ENCODE measurements around the gene TPRN. TPM values are rescaled to one million over a fixed set of nuclear protein-coding genes. Genes with fewer than 3 reads are reported as not detected.

TPRN gene
- total RNA-seq, 1 donor from 2014 or later = 2.8 TPM

- no peak overlapping the region for H3K4me3 ChIP-seq
- TF ChIP-seq CTCF (IDR thresholded peaks at IDR 0.05) = no peak
- no peak overlapping the region for H3K27ac ChIP-seq
- peaks cover 0 to 10% of the 10 kb centered on the region in 2 donors for H3K4me1 ChIP-seq
- intact Hi-C loops (cut with DNase I) = no loop called here
- no peaks in the 10 kb centered on the region for H3K36me3 ChIP-seq
- no peaks in the 10 kb centered on the region for H3K9me3 ChIP-seq
- DNase-seq (ENCODE audit: low spot score in 2 of 2) = no peak
- H3K27me3 ChIP-seq = no peaks in the 10 kb centered on the region
Observed at GRCh38 chr9:137232510-137232909, 32.0 kb upstream of the TPRN start.

GRCh38 chr9:137232101-137232500 is 31.6 kb upstream of the TPRN start:
- no peaks in the 10 kb centered on the region for H3K27me3 ChIP-seq
- intact Hi-C loops (cut with DNase I) = no loop called here

GRCh38 chr9:137231372-137232039 is 31.0 kb upstream of the TPRN start:
- H3K36me3 ChIP-seq = no peaks in the 10 kb centered on the region
- H3K4me1 ChIP-seq = peaks cover 0 to 6% of the 10 kb centered on the region in 2 donors
- H3K4me3 ChIP-seq = no peak overlapping the region
- H3K27ac ChIP-seq = no peak overlapping the region
- H3K27me3 ChIP-seq = no peaks in the 10 kb centered on the region
- no peak for DNase-seq (ENCODE audit: low spot score in 2 of 2)
- H3K9me3 ChIP-seq = no peaks in the 10 kb centered on the region
- no peak for TF ChIP-seq CTCF (IDR thresholded peaks at IDR 0.05)
- intact Hi-C loops (cut with DNase I) = no loop called here

More at GRCh38 chr9:137232101-137232500, 31.6 kb upstream of the TPRN start:
- Histone ChIP-seq H3K4me3 (no peak overlapping the region), H3K4me1 (peaks cover 0 to 10% of the 10 kb centered on the region in 2 donors), H3K27ac (no peak overlapping the region), H3K36me3 (no peaks in the 10 kb centered on the region), H3K9me3 (no peaks in the 10 kb centered on the region)
- TF ChIP-seq CTCF (IDR thresholded peaks at IDR 0.05) = no peak
- DNase-seq (ENCODE audit: low spot score in 2 of 2) = no peak

- Histone ChIP-seq H3K27ac (no peak within 1 kb of the TSS), H3K9me3 (no peaks in the 10 kb centered on the region), H3K36me3 (no peaks in the 10 kb centered on the region), H3K27me3 (no peaks in the 10 kb centered on the region), H3K4me1 (peaks cover 0 to 1% of the 10 kb centered on the region in 2 donors), H3K4me3 (no peak within 1 kb of the TSS)
- DNase-seq (ENCODE audit: low spot score in 2 of 2) = no peak
- no peak for TF ChIP-seq CTCF (IDR thresholded peaks at IDR 0.05)
- intact Hi-C loops (cut with DNase I) = no loop called here
Observed at GRCh38 chr9:137230705-137231371, 30.3 kb upstream of the TPRN start, which contains the start of gene SLC34A3. Gene SLC34A3, plus strand, starts transcription at chr9:137230901. Its CDS starts 802 bp downstream, at chr9:137231703.

GRCh38 chr9:137229903-137230704 is 29.6 kb upstream of the TPRN start:
- H3K27me3 ChIP-seq = no peaks in the 10 kb centered on the region

More at GRCh38 chr9:137229903-137230704, 29.6 kb upstream of the TPRN start:
- no peak overlapping the region for H3K4me3 ChIP-seq
- DNase-seq (ENCODE audit: low spot score in 2 of 2) = no peak
- no peak for TF ChIP-seq CTCF (IDR thresholded peaks at IDR 0.05)
- no peaks in the 10 kb centered on the region for H3K9me3 ChIP-seq
- no peaks in the 10 kb centered on the region for H3K36me3 ChIP-seq
- H3K27ac ChIP-seq = no peak overlapping the region
- H3K4me1 ChIP-seq = no peaks in the 10 kb centered on the region
- intact Hi-C loops (cut with DNase I) = loop anchor here (10.0 kb wide), 1 partner anchor 435 kb away; the partner anchor contains the start of genes CCDC183 and TMEM141

Data from ascending aorta (tissue), 2 donors.